T-helper 1 cell treated with Interleukin-12 subunit alpha and Interleukin-12 subunit beta and Interleukin-4 antibody, amounts not matched to agents 30 μg/mL and 1 μg/mL, for 36 hours (primary cell): ENCODE measurements around the gene TNS2.
A peak's percentile ranks its signal among the peaks of the same experiment; 100 is the strongest.
"Not testable (repeated sequence)": the region's sequence is repeated elsewhere in the genome, so short reads cannot be mapped to it uniquely, and the experiment has no call there.

Source experiments
- H3K27ac Mint-ChIP-seq: one replicate; pipeline ENCODE4 v1.8.0; 2021; ENCODE audit warnings: mild to moderate bottlenecking, mixed read lengths
- H3K27me3 Mint-ChIP-seq: one replicate; pipeline ENCODE4 v1.8.0; 2021; ENCODE audit warnings: low read depth, mixed read lengths
- H3K36me3 Mint-ChIP-seq: one replicate; pipeline ENCODE4 v1.8.0; 2021; ENCODE audit warnings: low read depth, mixed read lengths
- H3K4me1 Mint-ChIP-seq: one replicate; pipeline ENCODE4 v1.8.0; 2021; ENCODE audit warnings: low read depth, mixed read lengths
- H3K4me3 Mint-ChIP-seq: one replicate; pipeline ENCODE4 v1.8.0; 2021; ENCODE audit warnings: mild to moderate bottlenecking, moderate library complexity, mixed read lengths
- H3K9me3 Mint-ChIP-seq: one replicate; pipeline ENCODE4 v1.8.0; 2021; ENCODE audit warnings: mixed read lengths

Gene TNS2

DNA sequence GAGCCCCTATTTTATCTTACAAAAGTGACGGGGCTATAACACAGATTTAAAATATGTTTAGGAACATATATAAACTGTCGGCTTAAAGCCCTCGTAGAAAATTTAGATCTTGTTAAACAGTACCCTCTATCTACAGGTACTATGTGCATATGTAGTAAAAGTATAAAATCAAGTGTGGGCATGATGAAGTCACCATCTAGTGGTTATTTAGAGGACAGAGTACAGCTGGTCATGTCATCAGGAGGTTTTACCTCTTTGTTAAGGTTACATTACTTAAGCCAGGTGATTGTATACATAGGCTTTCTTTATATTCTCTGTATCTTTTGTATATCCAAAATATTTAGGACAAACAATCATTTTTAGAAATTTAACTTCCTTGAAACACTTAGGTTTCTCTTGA, 18.2 kb upstream of the TNS2 start:
- Mint-ChIP-seq H3K36me3 (peaks cover 42% of the 10 kb centered on the region), H3K4me3 (no peak overlapping the region), H3K4me1 (peaks cover 9% of the 10 kb centered on the region), H3K27ac (no peak overlapping the region), H3K9me3 (no peaks in the 10 kb centered on the region), H3K27me3 (no peaks in the 10 kb centered on the region)

DNA sequence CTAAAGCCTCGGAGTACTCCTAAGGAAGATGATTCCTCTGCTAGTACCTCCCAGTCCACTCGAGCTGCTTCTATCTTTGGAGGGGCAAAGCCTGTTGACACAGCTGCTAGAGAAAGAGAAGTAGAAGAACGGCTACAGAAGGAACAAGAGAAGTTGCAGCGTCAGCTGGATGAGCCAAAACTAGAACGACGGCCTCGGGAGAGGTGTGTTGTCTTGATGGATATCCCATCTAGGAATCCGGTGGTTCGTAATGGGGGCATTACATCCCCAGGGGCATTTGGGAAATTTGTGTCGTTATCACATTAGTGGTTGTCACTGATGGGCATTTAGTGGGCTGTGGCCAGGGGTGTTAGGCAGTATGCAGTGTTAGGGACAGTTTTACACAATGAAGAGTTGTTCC, 16.0 kb upstream of the TNS2 start:
- H3K27ac Mint-ChIP-seq, H3K4me3 Mint-ChIP-seq, H3K27me3 Mint-ChIP-seq, H3K9me3 Mint-ChIP-seq: not testable (repeated sequence)
- Mint-ChIP-seq H3K4me1 (peaks cover 18% of the 10 kb centered on the region), H3K36me3 (peaks cover 51% of the 10 kb centered on the region)

DNA sequence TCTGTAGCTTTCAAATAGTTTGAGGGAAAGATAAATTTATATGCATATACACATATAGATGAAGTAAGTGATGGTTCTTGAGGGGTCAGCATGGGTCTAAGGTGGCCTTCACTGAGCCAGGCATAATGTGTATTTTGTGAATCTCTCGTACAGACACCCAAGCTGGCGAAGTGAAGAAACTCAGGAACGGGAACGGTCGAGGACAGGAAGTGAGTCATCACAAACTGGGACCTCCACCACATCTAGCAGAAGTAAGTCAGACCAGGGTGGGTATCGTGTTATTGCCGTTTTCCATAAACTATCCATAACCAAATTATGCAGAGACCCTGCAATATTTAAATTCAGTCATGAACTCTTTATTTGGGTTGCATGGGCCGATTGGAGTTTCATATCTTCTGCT, 15.4 kb upstream of the TNS2 start:
- H3K36me3 Mint-ChIP-seq: peaks cover 56% of the 10 kb centered on the region

DNA sequence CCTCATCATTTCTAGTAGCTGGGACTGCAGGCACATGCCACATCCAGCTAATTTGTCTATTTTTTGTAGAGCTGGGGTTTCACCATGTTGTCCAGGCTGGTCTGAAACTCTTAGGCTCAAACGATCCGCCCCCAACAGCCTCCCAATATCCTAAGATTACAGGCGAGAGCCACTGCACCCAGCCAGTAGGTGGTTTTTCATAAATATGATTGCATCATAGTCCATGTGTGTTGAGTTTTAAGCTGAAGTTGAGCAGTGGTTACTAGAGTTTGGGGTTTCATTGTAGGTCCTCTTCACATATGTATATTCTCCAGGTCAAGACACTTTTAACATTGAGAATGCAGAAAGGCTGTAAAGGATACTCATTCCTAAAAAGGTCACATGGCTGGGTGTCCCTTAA, 13.1 kb upstream of the TNS2 start:
- Mint-ChIP-seq H3K27ac (no peak overlapping the region), H3K27me3 (no peaks in the 10 kb centered on the region), H3K9me3 (no peaks in the 10 kb centered on the region), H3K4me1 (peaks cover 22% of the 10 kb centered on the region), H3K36me3 (peaks cover 54% of the 10 kb centered on the region), H3K4me3 (no peak overlapping the region)

More for the DNA sequence above, 15.4 kb upstream of the TNS2 start:
- H3K27me3 Mint-ChIP-seq: no peaks in the 10 kb centered on the region
- H3K9me3 Mint-ChIP-seq: no peaks in the 10 kb centered on the region
- H3K27ac Mint-ChIP-seq: peak overlapping the region; percentile 45
- peaks cover 23% of the 10 kb centered on the region for H3K4me1 Mint-ChIP-seq
- no peak overlapping the region for H3K4me3 Mint-ChIP-seq

DNA sequence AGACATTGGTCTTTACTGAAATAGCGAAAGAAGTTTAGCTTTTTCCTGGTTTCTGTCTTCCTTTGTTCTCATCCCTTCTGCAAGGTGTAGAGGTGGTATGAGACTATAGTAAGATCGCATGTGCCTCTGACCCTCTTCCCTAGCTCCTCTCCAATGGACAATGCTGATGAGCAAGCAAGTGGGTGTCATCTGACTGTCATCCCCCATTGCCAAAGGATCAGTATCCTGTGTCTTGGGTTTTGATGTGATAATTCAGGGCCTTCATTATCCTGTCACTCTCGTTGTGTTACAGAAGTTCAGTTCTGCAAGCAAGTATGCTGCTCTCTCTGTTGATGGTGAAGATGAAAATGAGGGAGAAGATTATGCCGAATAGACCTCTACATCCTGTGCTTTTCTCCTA, 10.0 kb upstream of the TNS2 start:
- H3K9me3 Mint-ChIP-seq: no peaks in the 10 kb centered on the region
- peaks cover 18% of the 10 kb centered on the region for H3K4me1 Mint-ChIP-seq
- no peak overlapping the region for H3K27ac Mint-ChIP-seq
- no peaks in the 10 kb centered on the region for H3K27me3 Mint-ChIP-seq
- peaks cover 48% of the 10 kb centered on the region for H3K36me3 Mint-ChIP-seq
- H3K4me3 Mint-ChIP-seq: no peak overlapping the region

DNA sequence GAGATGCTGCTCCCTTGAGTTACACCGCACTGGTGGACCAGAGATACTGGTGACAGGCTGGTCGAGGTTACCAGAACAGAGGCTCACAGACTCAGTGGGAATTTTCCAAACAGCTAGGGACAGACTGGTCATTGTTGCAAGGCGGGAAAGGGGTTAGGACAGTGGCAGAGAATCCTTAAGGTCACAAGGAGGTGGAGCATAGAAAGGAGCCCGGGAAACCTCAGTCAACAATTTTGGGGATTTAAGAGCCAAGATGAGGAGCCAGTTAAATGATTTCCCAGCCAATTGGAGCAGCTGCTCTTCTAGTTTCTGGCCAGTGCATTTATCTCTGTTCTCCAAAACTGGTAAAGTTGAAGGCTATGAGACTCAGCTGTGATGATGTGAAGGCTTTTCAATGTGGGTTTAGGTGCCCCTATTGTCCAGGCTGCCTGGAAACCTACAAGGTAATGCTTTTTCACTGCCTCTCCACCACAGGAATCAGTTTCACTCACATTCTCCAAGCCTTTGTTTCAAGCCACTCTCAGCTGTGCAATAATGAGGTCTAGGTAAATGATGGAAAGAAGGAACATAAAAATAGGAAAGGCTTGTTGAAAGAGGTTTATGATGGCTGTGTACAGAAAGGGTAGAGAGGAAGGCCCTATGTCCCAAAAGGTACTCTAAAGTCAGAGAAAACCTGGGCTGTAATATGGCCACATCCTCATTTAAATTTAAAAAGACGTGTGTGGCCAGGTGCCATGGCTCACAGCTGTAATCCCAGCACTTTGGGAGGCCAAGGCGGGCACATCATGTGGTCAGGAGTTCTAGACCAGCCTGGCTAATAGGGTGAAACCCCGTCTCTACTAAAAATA, 7.0 kb upstream of the TNS2 start:
- no peaks in the 10 kb centered on the region for H3K27me3 Mint-ChIP-seq
- no peak overlapping the region for H3K27ac Mint-ChIP-seq
- H3K4me1 Mint-ChIP-seq: peaks cover 26% of the 10 kb centered on the region
- peaks cover 34% of the 10 kb centered on the region for H3K36me3 Mint-ChIP-seq
- H3K4me3 Mint-ChIP-seq: no peak overlapping the region
- no peaks in the 10 kb centered on the region for H3K9me3 Mint-ChIP-seq

DNA sequence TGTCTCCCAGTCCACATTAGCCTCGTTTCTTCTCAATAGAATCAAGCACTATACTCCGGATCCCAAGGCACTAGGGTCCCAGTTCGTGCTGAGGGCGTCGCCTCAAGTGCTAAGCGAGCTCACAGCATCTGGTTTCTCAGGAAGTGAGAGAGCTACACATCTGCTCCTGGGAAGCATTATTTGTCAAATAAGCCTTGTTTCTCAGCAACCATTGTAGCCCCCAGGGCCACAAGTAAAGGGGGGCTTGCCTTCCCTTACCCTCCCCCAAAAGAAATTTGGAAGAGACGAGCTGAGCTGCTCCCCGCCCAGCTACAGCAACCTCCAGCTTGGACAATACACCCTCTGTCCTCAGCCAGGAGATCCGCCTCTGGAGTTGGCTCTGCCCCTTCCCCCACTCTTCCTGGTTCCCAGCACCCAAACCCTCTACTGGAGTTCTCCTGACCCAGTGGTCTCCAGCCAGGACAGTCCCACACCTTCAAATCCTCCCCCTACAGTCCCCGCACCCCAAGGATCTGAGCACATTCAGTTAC, 5.7 kb upstream of the TNS2 start:
- peaks cover 18% of the 10 kb centered on the region for H3K4me1 Mint-ChIP-seq
- no peaks in the 10 kb centered on the region for H3K9me3 Mint-ChIP-seq
- peaks cover 24% of the 10 kb centered on the region for H3K36me3 Mint-ChIP-seq
- no peak overlapping the region for H3K27ac Mint-ChIP-seq
- no peak overlapping the region for H3K4me3 Mint-ChIP-seq
- H3K27me3 Mint-ChIP-seq: no peaks in the 10 kb centered on the region

DNA sequence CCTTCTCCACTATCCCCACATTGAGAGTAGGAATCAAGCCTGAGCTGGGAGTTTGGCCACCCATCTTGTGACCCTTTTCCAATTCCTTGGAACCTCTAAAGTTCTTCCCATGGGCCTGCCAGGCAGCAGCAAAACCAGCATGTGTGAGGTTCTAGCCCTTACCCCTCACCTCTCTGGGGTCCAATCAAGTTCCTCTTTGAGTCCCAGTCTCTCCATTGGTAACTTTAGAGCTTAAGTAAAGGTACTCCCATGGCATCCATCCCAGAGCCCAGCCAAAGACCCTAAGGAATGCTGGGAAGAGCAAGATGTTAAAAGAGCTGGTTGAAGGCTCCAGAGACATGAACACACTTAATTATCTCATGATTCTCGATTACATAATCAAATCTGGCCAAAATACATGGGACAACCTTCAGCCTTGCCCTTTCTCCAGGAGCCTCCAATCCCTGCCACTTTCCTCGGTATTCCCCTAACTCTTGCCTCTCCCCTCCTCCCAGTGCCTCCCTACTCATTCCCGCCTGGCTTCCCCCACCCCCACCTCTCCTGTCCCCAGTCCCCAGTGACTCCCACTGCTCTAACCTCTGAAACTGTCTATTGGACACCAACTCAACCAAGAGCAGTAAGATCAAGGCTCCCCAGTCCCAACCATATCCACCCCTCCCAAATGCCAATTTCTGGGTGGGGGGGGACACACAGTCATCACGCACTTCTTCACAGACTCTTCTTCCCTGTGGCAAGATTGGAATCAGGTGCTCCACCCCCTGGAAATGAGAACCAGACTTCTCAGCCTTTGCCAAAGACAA, 4.8 kb upstream of the TNS2 start:
- Mint-ChIP-seq H3K4me1 (peaks cover 16% of the 10 kb centered on the region), H3K27ac (peak overlapping the region; percentile 42), H3K9me3 (no peaks in the 10 kb centered on the region), H3K36me3 (peaks cover 18% of the 10 kb centered on the region), H3K27me3 (no peaks in the 10 kb centered on the region), H3K4me3 (peak overlapping the region; percentile 31)

DNA sequence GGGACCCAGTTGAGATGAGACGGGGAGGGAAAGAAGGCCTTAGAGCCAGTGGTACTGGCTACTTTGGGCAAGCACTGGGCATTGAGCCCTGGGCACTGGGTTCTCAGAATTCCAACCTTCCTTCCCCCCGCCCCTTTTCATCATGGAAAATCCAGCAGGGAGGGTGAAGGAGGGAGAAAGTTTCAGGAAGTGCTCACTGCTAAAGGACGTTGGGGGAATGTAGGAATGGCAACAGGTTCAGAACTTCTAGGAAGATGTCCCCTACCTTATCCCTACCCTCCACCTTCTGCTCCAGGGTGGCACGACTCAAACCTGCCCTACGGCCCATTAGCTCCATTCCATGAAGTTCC, 4.2 kb upstream of the TNS2 start:
- Mint-ChIP-seq H3K36me3 (peaks cover 17% of the 10 kb centered on the region), H3K27me3 (no peaks in the 10 kb centered on the region), H3K9me3 (no peaks in the 10 kb centered on the region), H3K4me1 (peaks cover 16% of the 10 kb centered on the region), H3K27ac (no peak overlapping the region), H3K4me3 (peak overlapping the region; percentile 96)

DNA sequence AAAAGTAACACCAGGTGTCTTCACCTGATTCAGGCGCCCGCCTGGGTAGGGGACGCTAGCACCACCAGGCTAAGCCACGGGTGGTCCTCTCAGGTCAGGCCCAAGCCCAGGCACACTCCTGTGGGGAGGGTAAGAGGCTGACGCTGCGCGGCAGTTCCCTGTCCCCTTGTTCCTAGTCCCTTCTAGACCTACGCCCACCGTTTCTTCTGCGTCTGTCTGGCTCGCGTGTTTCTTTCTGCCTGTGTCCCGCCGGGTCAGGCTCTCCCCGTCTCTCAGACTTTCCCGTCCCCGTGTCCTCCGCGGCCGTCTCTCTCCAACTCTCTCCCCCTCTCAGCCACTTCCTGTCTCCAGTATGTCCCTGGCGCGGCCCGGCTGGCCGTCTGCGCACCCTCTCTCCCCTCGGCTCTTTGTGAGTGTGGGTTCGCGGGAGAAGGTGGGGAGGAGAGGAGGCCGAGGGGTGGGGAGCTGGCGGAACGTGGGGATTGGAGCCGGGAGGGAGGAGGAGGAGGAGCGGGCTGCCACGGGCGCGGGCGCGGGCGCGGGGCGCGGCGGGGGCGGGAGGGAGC, 3.1 kb upstream of the TNS2 start:
- Mint-ChIP-seq H3K27ac (peak overlapping the region; percentile 75), H3K4me3 (peak overlapping the region; percentile 96), H3K9me3 (no peaks in the 10 kb centered on the region), H3K27me3 (no peaks in the 10 kb centered on the region), H3K4me1 (peaks cover 16% of the 10 kb centered on the region), H3K36me3 (peaks cover 14% of the 10 kb centered on the region)

DNA sequence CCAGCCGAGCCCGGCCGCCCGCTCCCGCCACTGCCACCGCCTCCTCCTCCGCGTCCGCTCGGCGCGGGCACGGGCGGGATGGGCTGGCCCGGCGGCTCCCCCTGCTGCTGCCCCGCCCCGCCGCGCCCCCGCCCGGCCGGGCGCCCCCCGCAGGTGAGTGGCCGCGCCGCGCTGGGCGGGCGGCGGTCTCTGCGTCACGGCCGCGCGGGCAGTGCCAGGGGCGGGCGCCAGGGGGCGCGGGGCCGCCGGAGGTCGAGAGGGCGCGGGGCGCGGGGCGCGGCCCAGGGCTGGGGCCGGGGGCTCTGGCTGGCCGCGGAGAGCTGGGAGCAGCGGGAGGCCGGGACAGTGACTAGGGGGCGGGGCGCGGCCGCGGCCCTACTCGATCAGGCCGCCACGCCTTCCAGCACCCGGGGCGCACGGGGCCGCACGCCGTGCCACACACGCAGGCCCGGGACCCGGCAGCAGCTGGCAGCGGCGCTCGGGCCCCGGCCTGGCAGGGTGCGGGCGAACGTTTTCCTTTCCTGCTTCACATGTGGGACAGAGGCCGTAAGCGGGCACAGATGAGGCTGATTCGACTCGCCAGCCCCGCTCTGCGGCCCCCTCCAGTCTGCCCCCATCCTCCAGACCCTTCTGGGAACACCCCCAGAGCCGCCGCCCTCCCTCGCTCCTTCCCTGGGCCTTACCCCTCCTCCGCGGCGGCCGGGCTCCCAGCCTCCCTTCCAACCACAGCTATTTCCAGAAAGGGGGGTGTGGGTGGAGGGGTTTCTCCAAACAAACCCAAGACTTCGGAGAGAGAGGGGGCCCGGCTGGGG, 2.4 kb upstream of the TNS2 start:
- Mint-ChIP-seq H3K9me3 (no peaks in the 10 kb centered on the region), H3K36me3 (peaks cover 8% of the 10 kb centered on the region), H3K27ac (no peak overlapping the region), H3K27me3 (no peaks in the 10 kb centered on the region), H3K4me3 (peak overlapping the region; percentile 28), H3K4me1 (peaks cover 19% of the 10 kb centered on the region)

DNA sequence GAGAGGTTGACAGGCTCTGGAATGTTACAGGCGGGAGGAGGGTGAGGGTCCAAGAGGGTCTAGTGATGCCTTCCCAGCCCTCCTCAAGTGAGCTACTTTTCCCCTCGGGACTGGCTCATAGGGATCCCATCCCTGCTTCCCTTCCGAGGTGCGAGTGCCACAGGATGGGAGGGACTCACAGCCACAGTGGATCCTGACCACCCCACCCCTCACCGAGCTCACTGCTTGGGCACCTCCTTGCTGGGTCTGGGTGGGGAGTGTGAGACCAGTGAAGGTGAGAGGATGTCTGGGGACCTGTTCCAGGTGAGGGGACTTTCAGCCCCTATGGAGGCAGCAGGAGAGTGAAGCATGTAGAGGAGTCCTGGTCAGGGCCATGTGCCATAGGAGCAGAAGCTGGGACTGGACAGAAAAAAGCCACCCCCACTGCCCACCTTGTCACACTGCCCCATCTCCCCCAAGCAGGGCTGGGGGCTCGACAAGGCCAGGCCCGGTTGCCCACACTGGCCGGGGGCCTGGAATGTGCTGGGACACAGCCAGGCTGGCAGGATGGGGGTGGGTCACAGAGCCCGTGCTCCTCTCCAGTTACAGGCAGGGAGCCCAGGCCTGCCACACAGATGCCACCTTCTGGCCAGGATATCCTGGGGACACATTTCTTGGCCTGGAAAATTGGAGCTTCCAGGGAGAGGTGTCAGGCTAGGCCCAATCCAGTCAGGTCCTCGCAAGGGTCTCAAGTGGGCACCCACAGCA, 1.7 kb upstream of the TNS2 start:
- Mint-ChIP-seq H3K4me3 (peak overlapping the region; percentile 28), H3K4me1 (peaks cover 19% of the 10 kb centered on the region), H3K36me3 (no peaks in the 10 kb centered on the region), H3K9me3 (no peaks in the 10 kb centered on the region), H3K27ac (no peak overlapping the region), H3K27me3 (no peaks in the 10 kb centered on the region)

DNA sequence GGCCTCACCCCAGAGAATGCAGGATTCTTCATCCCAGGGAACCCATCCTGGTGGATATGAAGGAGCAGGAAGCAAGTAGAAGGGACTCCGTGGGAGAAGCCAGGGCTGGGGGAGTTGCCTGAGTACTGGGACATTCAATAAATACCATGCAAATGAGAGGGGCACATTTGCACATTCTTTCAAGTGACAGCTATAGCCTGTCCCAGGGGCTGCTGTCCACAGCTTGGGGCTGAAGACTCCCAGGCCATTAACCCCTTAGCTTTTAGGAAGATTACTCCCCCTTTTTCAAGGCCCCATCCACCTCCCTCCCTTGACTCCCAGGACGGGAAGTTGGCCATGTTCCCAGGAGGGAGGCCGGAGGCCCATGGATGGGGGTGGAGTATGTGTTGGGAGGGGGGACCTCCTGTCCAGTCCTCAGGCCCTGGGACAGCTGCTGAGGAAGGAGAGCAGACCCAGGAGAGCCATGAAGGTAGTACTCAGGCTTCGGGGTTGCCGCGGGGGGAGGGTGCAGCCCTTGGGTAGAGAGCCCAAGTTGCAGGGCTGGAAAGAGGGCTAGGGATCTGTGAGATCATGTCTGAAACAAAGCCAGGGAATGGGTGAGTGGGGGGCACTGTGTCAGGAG, 974 bp upstream of the TNS2 start:
- Mint-ChIP-seq H3K36me3 (no peaks in the 10 kb centered on the region), H3K9me3 (no peaks in the 10 kb centered on the region), H3K27ac (peak overlapping the region; percentile 36), H3K4me1 (peaks cover 24% of the 10 kb centered on the region), H3K27me3 (no peaks in the 10 kb centered on the region), H3K4me3 (no peak overlapping the region)
